ENCODE measurements around the gene ENOPH1. TPM values are rescaled to one million over a fixed set of nuclear protein-coding genes. Genes with fewer than 3 reads are reported as not detected.

The ENOPH1 gene
- total and polyA plus RNA-seq, 7 donors = 15.5 to 31.9 (median 21.8) TPM

DNA sequence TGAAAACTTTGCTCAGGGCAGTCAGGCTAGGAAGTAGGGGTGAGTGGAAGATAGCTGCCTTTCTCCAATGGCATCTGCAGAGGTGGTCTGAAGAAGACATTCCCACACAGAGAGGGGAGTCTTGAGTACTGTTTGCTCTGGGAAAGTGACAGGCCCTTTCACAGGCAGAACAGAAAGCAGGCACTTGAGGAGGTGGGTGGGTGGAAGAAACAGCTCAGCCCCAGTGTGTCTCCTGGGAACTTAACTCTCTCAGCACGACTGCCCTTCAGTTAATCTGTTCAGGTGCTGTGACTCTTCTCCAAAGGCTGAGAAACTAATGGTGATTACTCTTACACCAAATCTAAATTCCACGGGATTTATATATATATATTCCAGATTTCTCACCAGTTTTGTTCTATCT lies 28.3 kb downstream of the ENOPH1 start:
- WGBS, 2 donors = 89 to 93% methylated on average over 2 of the region's 2 CpGs
- Histone ChIP-seq H3K27me3 (no peaks in the 10 kb centered on the region), H3K36me3 (peaks cover 9 to 59% (median 12%) of the 10 kb centered on the region in 4 donors), H3K9me3 (no peaks in the 10 kb centered on the region), H3K4me3 (no peak overlapping the region), H3K27ac (no peak overlapping the region), H3K4me1 (peaks cover 0 to 11% (median 3%) of the 10 kb centered on the region in 4 donors)
- intact Hi-C loops (cut with DNase I) = no loop called here
- no peak for DNase-seq
- no peak for TF ChIP-seq POLR2AphosphoS5 (IDR thresholded peaks at IDR 0.05)
- no peak for TF ChIP-seq POLR2A (IDR thresholded peaks at IDR 0.05)
- TF ChIP-seq, protein P1, sequence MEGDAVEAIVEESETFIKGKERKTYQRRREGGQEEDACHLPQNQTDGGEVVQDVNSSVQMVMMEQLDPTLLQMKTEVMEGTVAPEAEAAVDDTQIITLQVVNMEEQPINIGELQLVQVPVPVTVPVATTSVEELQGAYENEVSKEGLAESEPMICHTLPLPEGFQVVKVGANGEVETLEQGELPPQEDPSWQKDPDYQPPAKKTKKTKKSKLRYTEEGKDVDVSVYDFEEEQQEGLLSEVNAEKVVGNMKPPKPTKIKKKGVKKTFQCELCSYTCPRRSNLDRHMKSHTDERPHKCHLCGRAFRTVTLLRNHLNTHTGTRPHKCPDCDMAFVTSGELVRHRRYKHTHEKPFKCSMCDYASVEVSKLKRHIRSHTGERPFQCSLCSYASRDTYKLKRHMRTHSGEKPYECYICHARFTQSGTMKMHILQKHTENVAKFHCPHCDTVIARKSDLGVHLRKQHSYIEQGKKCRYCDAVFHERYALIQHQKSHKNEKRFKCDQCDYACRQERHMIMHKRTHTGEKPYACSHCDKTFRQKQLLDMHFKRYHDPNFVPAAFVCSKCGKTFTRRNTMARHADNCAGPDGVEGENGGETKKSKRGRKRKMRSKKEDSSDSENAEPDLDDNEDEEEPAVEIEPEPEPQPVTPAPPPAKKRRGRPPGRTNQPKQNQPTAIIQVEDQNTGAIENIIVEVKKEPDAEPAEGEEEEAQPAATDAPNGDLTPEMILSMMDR (IDR thresholded peaks at IDR 0.05) = no peak
- no peak for TF ChIP-seq EP300 (IDR thresholded peaks at IDR 0.05)

DNA sequence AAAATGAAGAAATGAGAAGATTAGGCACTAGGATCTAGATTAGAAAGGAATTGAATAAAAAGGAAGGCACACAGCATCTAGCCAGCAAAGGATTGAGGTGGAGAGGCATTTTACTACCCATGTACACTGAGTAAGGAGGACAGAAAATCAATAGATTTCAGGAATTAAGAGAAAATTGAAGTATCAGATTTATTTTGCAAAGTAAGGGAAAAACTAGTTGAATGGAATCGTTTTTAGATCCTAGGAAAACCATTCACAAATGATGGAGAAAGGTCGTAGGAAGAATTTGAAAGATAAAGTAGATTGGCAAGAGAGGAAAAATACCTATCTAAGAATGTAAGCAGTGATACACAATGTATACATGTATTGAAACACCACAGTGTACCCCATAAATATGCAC lies 31.3 kb downstream of the ENOPH1 start:
- intact Hi-C loops (cut with DNase I) = loop anchor here (2.0 to 10.0 kb wide), 6 partner anchors 439 to 993 kb away; partner anchors contain the start of genes COQ2, HELQ, MRPS18C and THAP9
- TF ChIP-seq POLR2AphosphoS5 (IDR thresholded peaks at IDR 0.05) (no peak), POLR2A (IDR thresholded peaks at IDR 0.05) (no peak), EP300 (IDR thresholded peaks at IDR 0.05) (no peak)
- TF ChIP-seq, protein P1 (IDR thresholded peaks at IDR 0.05) = no peak
- Histone ChIP-seq H3K36me3 (peaks cover 9 to 40% (median 12%) of the 10 kb centered on the region in 4 donors), H3K4me1 (peaks cover 0 to 11% (median 3%) of the 10 kb centered on the region in 4 donors), H3K27me3 (no peaks in the 10 kb centered on the region), H3K9me3 (no peaks in the 10 kb centered on the region), H3K4me3 (no peak overlapping the region), H3K27ac (no peak overlapping the region)
- WGBS, 2 donors = 72 to 97% methylated on average over 2 of the region's 2 CpGs
- DNase-seq = no peak

DNA sequence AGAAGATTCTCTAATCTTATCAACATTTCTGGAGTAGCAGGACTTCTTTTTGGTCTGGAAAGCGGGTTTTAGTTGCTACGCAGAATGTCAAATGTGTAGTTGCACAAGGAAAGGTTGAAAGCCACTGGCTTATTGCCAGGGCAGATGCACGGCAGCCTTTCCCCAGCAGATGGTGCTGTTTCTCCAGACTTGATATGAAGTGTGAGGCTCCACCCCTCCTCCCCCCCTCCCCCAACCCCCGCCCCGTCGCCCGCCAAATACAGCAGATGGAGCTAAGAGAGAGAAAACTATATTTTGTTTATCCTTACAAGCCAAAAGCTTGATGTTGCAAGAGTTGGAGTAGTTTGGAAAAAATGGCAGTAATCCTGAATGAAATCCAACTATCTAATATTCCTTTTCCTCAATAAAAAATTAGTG lies 32.0 kb downstream of the ENOPH1 start:
- TF ChIP-seq POLR2AphosphoS5 (IDR thresholded peaks at IDR 0.05) (peak in 3 of 4 donors; percentile 23 to 70 (median 66)), EP300 (IDR thresholded peaks at IDR 0.05) (no peak), POLR2A (IDR thresholded peaks at IDR 0.05) (no peak)
- TF ChIP-seq, protein P1 (IDR thresholded peaks at IDR 0.05) = peak in 3 of 4 experiments; percentile 41 to 89 (median 43)
- Histone ChIP-seq H3K4me3 (no peak overlapping the region), H3K27ac (peak overlapping the region in 1 of 4 donors; percentile 26), H3K4me1 (peaks cover 0 to 11% (median 3%) of the 10 kb centered on the region in 4 donors), H3K9me3 (no peaks in the 10 kb centered on the region), H3K27me3 (no peaks in the 10 kb centered on the region), H3K36me3 (peaks cover 3 to 33% (median 8%) of the 10 kb centered on the region in 4 donors)
- 9 to 16% methylated on average over 7 of the region's 7 CpGs for WGBS, 2 donors
- intact Hi-C loops (cut with DNase I) = loop anchor here (2.0 to 10.0 kb wide), 6 partner anchors 438 to 992 kb away; partner anchors contain the start of genes COQ2, HELQ, MRPS18C and THAP9
- DNase-seq = peak; percentile 95

DNA sequence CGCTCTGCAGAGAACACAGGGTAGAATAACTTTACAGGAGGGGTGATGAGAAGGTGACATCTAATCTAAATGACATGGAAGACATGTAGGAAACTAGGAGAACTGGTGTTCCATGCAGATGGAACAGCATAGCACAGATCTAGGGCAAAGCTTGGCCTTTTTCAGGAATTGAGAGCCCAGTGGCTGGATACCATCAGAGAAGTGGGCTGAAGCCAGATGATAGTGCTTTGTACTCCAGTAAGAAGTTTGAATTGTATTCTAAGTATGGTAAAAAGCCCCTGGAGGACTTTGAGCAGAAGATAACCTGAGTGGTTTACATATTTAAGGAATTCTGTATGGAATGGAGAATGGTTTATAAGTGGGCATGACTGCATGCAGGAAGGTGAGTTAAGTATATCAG lies 32.8 kb downstream of the ENOPH1 start:
- intact Hi-C loops (cut with DNase I) = loop anchor here (1.0 to 10.0 kb wide), 7 partner anchors 336 to 992 kb away; partner anchors contain the start of genes COQ2, HELQ, MRPS18C and THAP9
- H3K27me3 ChIP-seq = no peaks in the 10 kb centered on the region
- TF ChIP-seq POLR2A (IDR thresholded peaks at IDR 0.05) (no peak), POLR2AphosphoS5 (IDR thresholded peaks at IDR 0.05) (no peak), EP300 (IDR thresholded peaks at IDR 0.05) (no peak)
- TF ChIP-seq, protein P1 (IDR thresholded peaks at IDR 0.05) = no peak
- WGBS, 2 donors = 92 to 95% methylated on average over 1 of the region's 1 CpG
- H3K4me1 ChIP-seq = peaks cover 0 to 11% (median 3%) of the 10 kb centered on the region in 4 donors
- H3K9me3 ChIP-seq = no peaks in the 10 kb centered on the region
- H3K27ac ChIP-seq = no peak overlapping the region
- peaks cover 0 to 25% (median 4%) of the 10 kb centered on the region in 4 donors for H3K36me3 ChIP-seq
- no peak overlapping the region for H3K4me3 ChIP-seq
- no peak for DNase-seq
